ENCODE results near the gene KRT38. TPM values are rescaled to one million over a fixed set of nuclear protein-coding genes. Genes with fewer than 3 reads are reported as not detected.

KRT38 gene
- total RNA-seq, 1 donor from 2014 or later, result not detected

DNA sequence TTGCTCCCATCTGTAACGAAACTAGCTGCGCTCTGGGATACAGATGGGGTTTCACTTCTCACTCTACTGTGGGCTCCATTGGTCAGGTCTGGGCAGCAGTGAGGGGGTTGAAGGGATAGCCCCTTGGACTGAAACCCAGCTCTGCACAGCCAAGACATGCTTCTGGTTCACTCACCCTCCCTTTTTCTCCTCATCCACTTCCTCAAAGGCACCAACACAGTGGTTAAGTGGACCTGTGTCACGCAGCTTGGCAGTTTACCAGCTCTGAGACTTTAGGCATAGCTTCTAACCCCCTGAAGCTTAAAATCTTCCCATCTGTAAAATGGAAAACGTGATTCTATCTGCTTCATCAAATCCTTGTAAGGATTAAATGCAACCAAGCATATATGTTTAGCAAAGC is 11.5 kb upstream of the KRT38 start:
- Histone ChIP-seq H3K36me3 (no peaks in the 10 kb centered on the region), H3K9me3 (ENCODE audit: low read depth) (no peaks in the 10 kb centered on the region), H3K4me1 (no peaks in the 10 kb centered on the region), H3K4me3 (no peak overlapping the region), H2AFZ (replicated peaks) (no peak overlapping the region), H3K9ac (no peak overlapping the region), H3K27ac (no peak overlapping the region), H4K20me1 (ENCODE audit: low read depth) (no peaks in the 10 kb centered on the region), H3K4me2 (no peak overlapping the region), H3K27me3 (no peaks in the 10 kb centered on the region), H3K79me2 (ENCODE audit: low read depth) (no peaks in the 10 kb centered on the region), H3F3A (ENCODE audit: low read depth) (no peaks in the 10 kb centered on the region)
- Mint-ChIP-seq H3K4me1 (no peaks in the 10 kb centered on the region), H3K4me3 (no peak overlapping the region), H3K27me3 (ENCODE audit: insufficient read depth, low read depth) (peaks cover 6% of the 10 kb centered on the region), H3K27ac (no peak overlapping the region), H3K36me3 (no peaks in the 10 kb centered on the region), H3K9me3 (peaks cover 9% of the 10 kb centered on the region)
- no peak for DNase-seq (ENCODE audit: low spot score)
- no peak for TF ChIP-seq EZH2phosphoT487 (IDR thresholded peaks at IDR 0.05)
- no peak for TF ChIP-seq EZH2 (IDR thresholded peaks at IDR 0.05)
- TF ChIP-seq, protein P1, sequence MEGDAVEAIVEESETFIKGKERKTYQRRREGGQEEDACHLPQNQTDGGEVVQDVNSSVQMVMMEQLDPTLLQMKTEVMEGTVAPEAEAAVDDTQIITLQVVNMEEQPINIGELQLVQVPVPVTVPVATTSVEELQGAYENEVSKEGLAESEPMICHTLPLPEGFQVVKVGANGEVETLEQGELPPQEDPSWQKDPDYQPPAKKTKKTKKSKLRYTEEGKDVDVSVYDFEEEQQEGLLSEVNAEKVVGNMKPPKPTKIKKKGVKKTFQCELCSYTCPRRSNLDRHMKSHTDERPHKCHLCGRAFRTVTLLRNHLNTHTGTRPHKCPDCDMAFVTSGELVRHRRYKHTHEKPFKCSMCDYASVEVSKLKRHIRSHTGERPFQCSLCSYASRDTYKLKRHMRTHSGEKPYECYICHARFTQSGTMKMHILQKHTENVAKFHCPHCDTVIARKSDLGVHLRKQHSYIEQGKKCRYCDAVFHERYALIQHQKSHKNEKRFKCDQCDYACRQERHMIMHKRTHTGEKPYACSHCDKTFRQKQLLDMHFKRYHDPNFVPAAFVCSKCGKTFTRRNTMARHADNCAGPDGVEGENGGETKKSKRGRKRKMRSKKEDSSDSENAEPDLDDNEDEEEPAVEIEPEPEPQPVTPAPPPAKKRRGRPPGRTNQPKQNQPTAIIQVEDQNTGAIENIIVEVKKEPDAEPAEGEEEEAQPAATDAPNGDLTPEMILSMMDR (IDR thresholded peaks at IDR 0.05), result no peak

GRCh38 chr17:41451154-41451728 is 10.5 kb upstream of the KRT38 start:
- no peak overlapping the region for H2AFZ ChIP-seq (replicated peaks)

GRCh38 chr17:41449008-41449407 is 8.2 kb upstream of the KRT38 start:
- Histone ChIP-seq H3K27me3 (no peaks in the 10 kb centered on the region), H3K27ac (no peak overlapping the region), H4K20me1 (ENCODE audit: low read depth) (no peaks in the 10 kb centered on the region), H2AFZ (replicated peaks) (no peak overlapping the region), H3K4me1 (no peaks in the 10 kb centered on the region), H3K79me2 (ENCODE audit: low read depth) (no peaks in the 10 kb centered on the region), H3F3A (ENCODE audit: low read depth) (no peaks in the 10 kb centered on the region), H3K36me3 (no peaks in the 10 kb centered on the region), H3K9me3 (ENCODE audit: low read depth) (no peaks in the 10 kb centered on the region), H3K4me2 (no peak overlapping the region), H3K4me3 (no peak overlapping the region), H3K9ac (no peak overlapping the region)
- Mint-ChIP-seq H3K27me3 (ENCODE audit: insufficient read depth, low read depth) (peaks cover 6% of the 10 kb centered on the region), H3K4me3 (no peak overlapping the region), H3K36me3 (no peaks in the 10 kb centered on the region), H3K4me1 (no peaks in the 10 kb centered on the region), H3K9me3 (peaks cover 9% of the 10 kb centered on the region), H3K27ac (no peak overlapping the region)
- DNase-seq (ENCODE audit: low spot score), result no peak
- TF ChIP-seq, protein P1 (IDR thresholded peaks at IDR 0.05), result no peak
- TF ChIP-seq EZH2phosphoT487 (IDR thresholded peaks at IDR 0.05) (no peak), EZH2 (IDR thresholded peaks at IDR 0.05) (no peak)

More at GRCh38 chr17:41451154-41451728, 10.5 kb upstream of the KRT38 start:
- H3K27ac Mint-ChIP-seq, result no peak overlapping the region
- Histone ChIP-seq H3K27me3 (no peaks in the 10 kb centered on the region), H3K9ac (no peak overlapping the region), H4K20me1 (ENCODE audit: low read depth) (no peaks in the 10 kb centered on the region), H3K36me3 (no peaks in the 10 kb centered on the region), H3K4me3 (no peak overlapping the region), H3K79me2 (ENCODE audit: low read depth) (no peaks in the 10 kb centered on the region), H3K4me1 (no peaks in the 10 kb centered on the region), H3K4me2 (no peak overlapping the region), H3K27ac (no peak overlapping the region), H3K9me3 (ENCODE audit: low read depth) (no peaks in the 10 kb centered on the region), H3F3A (ENCODE audit: low read depth) (no peaks in the 10 kb centered on the region)
- peaks cover 6% of the 10 kb centered on the region for H3K27me3 Mint-ChIP-seq (ENCODE audit: insufficient read depth, low read depth)
- peaks cover 9% of the 10 kb centered on the region for H3K9me3 Mint-ChIP-seq
- no peak overlapping the region for H3K4me3 Mint-ChIP-seq
- no peak for DNase-seq (ENCODE audit: low spot score)
- H3K4me1 Mint-ChIP-seq, result no peaks in the 10 kb centered on the region
- no peaks in the 10 kb centered on the region for H3K36me3 Mint-ChIP-seq
- TF ChIP-seq, protein P1 (IDR thresholded peaks at IDR 0.05), result no peak
- TF ChIP-seq EZH2phosphoT487 (IDR thresholded peaks at IDR 0.05), result no peak
- no peak for TF ChIP-seq EZH2 (IDR thresholded peaks at IDR 0.05)

All from neural progenitor cell (in vitro differentiated cells).